Measurements from ENCODE around the gene SERF2. TPM values are rescaled to one million over a fixed set of nuclear protein-coding genes. Genes with fewer than 3 reads are reported as not detected.
"Not testable (repeated sequence)": the region's sequence is repeated elsewhere in the genome, so short reads cannot be mapped to it uniquely, and the experiment has no call there.

The SERF2 gene
- 100 to 1,000 TPM; 456 to 585 TPM for total RNA-seq

DNA sequence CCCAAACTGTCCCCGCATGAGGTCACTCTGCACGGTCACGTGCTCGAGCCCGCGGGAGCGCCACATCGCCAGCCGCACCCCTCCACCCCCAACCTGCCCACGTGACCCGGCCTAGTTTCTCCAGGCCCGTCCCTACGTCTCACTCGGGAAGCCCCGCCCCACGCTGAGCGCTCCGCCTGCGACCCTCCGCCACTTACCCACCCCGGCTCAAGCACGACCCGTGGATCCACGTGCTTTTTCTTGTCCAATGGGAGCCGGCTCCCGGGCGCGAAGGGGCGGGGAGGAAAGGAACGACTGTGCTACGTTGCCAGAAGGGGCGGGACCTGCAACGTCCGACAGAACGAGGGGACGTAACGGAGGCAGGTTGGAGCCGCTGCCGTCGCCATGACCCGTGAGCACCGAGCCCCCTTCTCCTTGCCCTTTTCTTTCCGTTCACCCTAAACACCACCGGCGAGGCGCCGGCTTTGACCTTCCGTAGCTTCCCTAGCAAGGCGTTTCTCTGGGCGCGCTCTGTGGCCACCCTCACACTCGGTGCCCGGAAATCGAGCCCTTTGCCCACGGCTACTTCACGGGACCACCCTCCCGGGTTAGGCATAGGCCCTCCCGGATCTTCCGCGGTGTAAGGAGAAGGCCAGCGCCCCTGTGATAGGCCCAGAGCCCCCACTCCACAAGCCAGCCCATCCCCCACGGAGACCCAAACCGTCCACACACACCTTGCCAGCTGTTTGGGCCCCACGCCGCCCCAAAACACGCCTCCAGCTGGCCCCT, at the start of gene SERF2:
TSS of gene SERF2 (plus strand) at position 328 of the 768 bp plus-strand sequence. CDS start at position 385, 57 bp downstream.
- ATAC-seq (peak; percentile 97 to 98), DNase-seq (ENCODE audit: low spot score) (peak; percentile 100)
- H3K4me3 Mint-ChIP-seq: peak within 1 kb of the TSS; percentile 97
- peaks cover 18% of the 10 kb centered on the region for H3K36me3 Mint-ChIP-seq
- H3K27ac Mint-ChIP-seq: peak within 1 kb of the TSS; percentile 97
- no peaks in the 10 kb centered on the region for H3K27me3 Mint-ChIP-seq
- H3K9me3 Mint-ChIP-seq: no peaks in the 10 kb centered on the region
- peaks cover 28 to 48% of the 10 kb centered on the region in 2 donors for H3K4me1 Mint-ChIP-seq (ENCODE audit: low read depth in 2 of 2)

DNA sequence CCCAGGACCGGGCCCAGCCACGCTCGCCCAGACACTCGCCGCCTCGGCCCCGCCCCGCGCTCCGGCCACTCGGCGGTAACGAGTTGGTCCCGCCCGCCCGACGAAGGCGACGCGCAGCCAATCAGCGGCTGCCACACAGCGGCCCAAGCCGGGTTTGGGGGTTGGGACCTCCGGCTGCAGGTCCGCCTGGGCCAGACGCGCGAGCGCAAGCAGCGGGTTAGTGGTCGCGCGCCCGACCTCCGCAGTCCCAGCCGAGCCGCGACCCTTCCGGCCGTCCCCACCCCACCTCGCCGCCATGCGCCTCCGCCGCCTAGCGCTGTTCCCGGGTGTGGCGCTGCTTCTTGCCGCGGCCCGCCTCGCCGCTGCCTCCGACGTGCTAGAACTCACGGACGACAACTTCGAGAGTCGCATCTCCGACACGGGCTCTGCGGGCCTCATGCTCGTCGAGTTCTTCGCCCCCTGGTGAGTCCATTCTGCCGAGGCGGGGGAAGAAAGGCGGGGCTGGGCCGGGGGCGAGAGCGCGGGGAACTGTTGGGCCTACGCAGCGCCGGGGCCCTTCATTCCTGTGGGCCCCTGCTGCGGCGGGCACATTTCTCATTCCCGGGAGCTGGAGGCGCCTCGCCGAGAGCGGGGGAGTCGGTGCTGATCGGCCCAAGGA, 45.7 kb upstream of the SERF2 start, which contains the start of gene PDIA3:
TSS of gene PDIA3 (plus strand) at position 194 of the 658 bp plus-strand sequence. CDS start at position 296, 102 bp downstream.
- ATAC-seq: peak; percentile 94 to 96
- Mint-ChIP-seq H3K4me3 (peak within 1 kb of the TSS; percentile 99), H3K4me1 (ENCODE audit: low read depth in 2 of 2) (peaks cover 19 to 28% of the 10 kb centered on the region in 2 donors), H3K36me3 (peaks cover 13% of the 10 kb centered on the region), H3K27ac (peak within 1 kb of the TSS; percentile 91 to 99)
- not testable (repeated sequence) for H3K9me3 Mint-ChIP-seq, H3K27me3 Mint-ChIP-seq
- peak; percentile 96 for DNase-seq (ENCODE audit: low spot score)

DNA sequence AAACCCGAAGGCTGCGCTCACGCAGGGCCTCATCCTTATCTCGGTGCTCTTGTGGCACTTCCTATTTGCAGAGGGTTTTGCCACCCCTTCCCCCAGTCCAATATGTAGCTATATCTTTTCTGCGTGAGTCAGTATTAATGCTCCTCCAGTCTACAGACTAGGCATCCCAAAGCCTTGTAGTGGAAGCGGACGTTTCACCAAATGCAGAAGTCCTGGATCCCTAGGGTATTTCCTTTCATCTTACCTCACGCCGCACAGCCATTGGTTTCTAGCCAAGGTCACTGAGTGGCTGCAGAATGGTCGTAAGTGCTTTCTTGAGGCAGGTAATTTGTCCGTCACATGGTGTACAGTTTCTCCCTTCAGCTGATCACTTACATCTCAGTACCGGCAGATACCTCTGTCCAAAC, 45.2 kb upstream of the SERF2 start:
- peak overlapping the region; percentile 99 for H3K4me3 Mint-ChIP-seq
- H3K27ac Mint-ChIP-seq: peak overlapping the region; percentile 91 to 99
- DNase-seq (ENCODE audit: low spot score); H3K27me3 Mint-ChIP-seq; H3K9me3 Mint-ChIP-seq: not testable (repeated sequence)
- peak; percentile 12 to 52 for ATAC-seq
- peaks cover 16% of the 10 kb centered on the region for H3K36me3 Mint-ChIP-seq
- H3K4me1 Mint-ChIP-seq (ENCODE audit: low read depth in 2 of 2): peaks cover 24 to 34% of the 10 kb centered on the region in 2 donors

DNA sequence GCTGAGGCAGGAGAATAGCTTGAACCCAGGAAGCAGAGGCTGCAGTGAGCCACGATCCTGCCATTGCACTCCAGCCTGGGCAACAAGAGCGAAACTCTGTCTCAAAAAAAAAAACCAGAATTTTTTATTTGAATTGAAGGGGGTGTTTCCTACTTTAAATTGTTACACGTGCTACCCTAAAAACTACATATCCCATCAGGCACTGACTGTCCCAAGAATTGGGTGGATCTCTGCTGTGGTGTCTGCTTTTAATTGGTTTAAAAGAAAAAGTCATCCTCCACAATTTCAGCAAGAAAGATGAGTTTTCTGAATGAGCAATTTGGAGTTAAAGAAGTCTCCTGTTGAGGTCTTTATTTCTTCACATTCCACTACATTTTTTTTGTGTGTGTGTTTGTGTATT, 43.7 kb upstream of the SERF2 start:
- Mint-ChIP-seq H3K27ac (peak overlapping the region; percentile 91 to 99), H3K4me1 (ENCODE audit: low read depth in 2 of 2) (peaks cover 30 to 41% of the 10 kb centered on the region in 2 donors), H3K27me3 (no peaks in the 10 kb centered on the region), H3K9me3 (no peaks in the 10 kb centered on the region), H3K4me3 (peak overlapping the region; percentile 99), H3K36me3 (peaks cover 20% of the 10 kb centered on the region)
- ATAC-seq (no peak), DNase-seq (ENCODE audit: low spot score) (no peak)

DNA sequence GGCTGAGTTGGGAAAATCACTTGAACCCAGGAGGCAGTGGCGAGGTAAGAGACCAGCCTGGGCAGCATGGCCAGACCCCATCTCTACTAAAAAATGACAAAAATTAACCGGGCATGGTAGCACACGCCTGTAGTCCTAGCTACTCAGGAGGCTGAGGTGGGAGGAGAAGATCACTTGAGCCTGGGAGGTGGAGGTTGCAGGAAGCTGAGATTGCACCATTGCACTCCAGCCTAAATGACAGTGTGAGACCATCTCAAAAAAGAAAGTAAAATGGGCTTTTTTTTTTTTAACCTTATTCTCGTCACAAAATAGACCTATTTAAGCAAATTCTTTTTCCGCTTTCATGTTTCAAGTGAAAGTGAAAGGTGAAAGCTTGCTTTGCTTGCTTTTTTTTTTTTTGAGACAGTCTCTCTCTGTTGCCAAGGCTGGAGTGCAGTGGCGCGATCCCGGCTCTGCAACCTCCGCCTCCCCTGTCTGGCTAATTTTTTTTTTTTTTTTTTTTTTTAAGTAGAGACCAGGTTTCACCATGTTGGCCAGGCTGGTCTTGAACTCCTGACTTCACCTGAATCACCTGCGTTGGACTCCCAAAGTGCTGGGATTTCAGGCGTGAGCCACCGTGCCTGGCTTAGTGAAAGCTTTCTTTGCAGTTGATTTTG, 42.3 kb upstream of the SERF2 start:
- Mint-ChIP-seq H3K36me3 (peaks cover 20% of the 10 kb centered on the region), H3K4me1 (ENCODE audit: low read depth in 2 of 2) (peaks cover 34 to 40% of the 10 kb centered on the region in 2 donors), H3K27ac (peak overlapping the region; percentile 57 to 61), H3K27me3 (no peaks in the 10 kb centered on the region), H3K4me3 (peak overlapping the region; percentile 99), H3K9me3 (no peaks in the 10 kb centered on the region)
- DNase-seq (ENCODE audit: low spot score) (peak; percentile 74), ATAC-seq (peak; percentile 57 to 72)

DNA sequence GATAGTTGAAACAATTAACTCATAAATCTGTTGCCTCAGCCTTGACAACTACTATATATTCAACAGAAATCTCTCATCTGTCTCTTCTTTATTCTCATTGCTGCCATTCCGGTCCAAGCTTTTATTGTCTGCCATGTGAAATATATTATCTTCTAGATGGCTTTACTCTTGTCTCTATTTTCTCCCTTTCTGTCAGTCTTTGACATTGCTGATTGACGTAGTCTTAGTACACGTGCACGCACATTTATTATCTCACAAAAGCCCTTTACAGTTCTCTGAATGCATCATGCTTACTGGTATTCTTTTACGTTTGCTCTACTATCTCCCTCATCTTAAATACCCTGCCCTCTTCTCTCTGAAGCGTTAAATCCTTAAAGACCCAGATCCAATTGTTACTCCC, 40.2 kb upstream of the SERF2 start:
- Mint-ChIP-seq H3K9me3 (no peaks in the 10 kb centered on the region), H3K27ac (peak overlapping the region in 1 of 2 donors; percentile 66), H3K4me1 (ENCODE audit: low read depth in 2 of 2) (peaks cover 33 to 42% of the 10 kb centered on the region in 2 donors), H3K36me3 (peaks cover 22% of the 10 kb centered on the region), H3K27me3 (no peaks in the 10 kb centered on the region), H3K4me3 (peak overlapping the region; percentile 47)
- ATAC-seq (no peak), DNase-seq (ENCODE audit: low spot score) (no peak)

DNA sequence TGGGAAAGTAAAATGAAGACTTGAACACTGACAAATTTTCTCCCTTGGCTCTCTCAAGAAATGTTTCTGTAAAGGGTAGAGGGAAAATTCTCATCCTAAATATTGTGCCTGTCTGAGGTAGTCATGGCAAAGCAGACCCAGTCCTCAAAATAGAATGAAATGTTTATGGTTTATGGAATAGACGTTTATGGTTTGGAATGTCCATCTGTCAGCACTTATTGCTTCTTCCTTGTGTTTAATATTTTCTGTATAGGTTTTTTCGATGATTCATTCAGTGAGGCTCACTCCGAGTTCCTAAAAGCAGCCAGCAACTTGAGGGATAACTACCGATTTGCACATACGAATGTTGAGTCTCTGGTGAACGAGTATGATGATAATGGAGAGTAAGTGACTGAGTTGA, 29.3 kb upstream of the SERF2 start:
- DNase-seq (ENCODE audit: low spot score) (no peak), ATAC-seq (no peak)
- no peak overlapping the region for H3K27ac Mint-ChIP-seq
- no peaks in the 10 kb centered on the region for H3K9me3 Mint-ChIP-seq
- H3K4me1 Mint-ChIP-seq (ENCODE audit: low read depth in 2 of 2): peaks cover 0 to 12% of the 10 kb centered on the region in 2 donors
- H3K27me3 Mint-ChIP-seq: no peaks in the 10 kb centered on the region
- H3K36me3 Mint-ChIP-seq: peaks cover 24% of the 10 kb centered on the region
- no peak overlapping the region for H3K4me3 Mint-ChIP-seq

DNA sequence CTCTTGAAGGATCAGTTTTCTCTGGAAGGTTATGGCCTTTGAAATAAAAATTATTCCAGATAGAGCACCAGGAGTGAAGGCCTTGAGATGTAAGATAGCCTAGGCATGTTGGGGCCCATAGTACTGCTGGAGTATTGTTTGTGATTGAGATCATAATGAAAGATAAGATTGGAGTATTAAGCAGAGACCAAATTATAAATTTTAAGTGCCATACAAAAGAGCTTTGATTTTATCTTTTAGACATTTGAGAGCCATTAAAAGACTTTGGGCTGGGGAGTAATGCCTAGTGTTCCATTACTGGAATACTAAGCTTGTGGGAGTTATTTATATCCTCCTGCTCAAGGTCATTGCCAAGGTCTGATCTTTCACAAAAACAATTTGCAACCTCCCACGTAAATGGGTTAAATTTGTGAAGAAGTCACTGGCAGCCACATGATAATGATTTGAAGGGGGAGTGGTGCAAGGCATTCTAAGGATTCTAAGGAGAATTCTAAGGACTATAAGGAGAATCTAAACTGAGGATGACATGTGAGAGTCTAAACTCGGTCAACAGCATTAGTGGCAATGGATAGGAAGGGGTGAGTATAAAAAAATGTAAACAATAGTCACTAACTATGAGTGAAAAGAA, 28.2 kb upstream of the SERF2 start:
- Mint-ChIP-seq H3K36me3 (peaks cover 30% of the 10 kb centered on the region), H3K4me3 (no peak overlapping the region), H3K27ac (peak overlapping the region in 1 of 2 donors; percentile 38), H3K9me3 (no peaks in the 10 kb centered on the region), H3K4me1 (ENCODE audit: low read depth in 2 of 2) (peaks cover 0 to 12% of the 10 kb centered on the region in 2 donors), H3K27me3 (no peaks in the 10 kb centered on the region)
- ATAC-seq: no peak
- no peak for DNase-seq (ENCODE audit: low spot score)

DNA sequence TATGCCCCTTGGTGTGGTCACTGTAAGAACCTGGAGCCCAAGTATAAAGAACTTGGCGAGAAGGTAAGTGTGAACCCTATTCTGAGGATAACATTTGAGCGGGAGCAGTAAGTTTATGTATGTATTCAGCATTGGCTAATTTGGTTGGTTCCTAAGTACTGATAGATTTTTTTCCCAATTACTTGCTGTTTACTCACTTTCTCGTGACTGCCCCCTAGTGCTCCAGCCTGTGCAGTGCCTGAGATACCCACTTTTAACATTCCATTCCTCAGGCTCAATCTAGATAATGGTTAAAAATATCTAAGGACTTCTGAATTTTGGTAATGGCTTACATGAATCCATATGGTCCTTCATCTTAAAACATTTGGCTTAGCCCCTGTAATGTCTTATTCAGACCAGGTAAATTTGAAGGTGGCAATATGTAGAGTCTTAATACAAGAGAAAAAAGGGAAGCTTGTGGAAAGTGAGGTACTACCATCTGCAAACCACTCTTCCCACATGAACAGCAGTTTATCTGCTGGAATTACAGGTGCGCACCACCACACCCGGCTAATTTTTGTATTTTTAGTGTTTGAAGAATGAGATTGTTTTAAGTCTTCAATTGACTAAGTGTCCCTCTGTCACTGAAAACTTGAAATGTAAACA, 22.4 kb upstream of the SERF2 start:
- H3K9me3 Mint-ChIP-seq: no peaks in the 10 kb centered on the region
- no peaks in the 10 kb centered on the region for H3K4me1 Mint-ChIP-seq (ENCODE audit: low read depth in 2 of 2)
- H3K27me3 Mint-ChIP-seq: no peaks in the 10 kb centered on the region
- peaks cover 34% of the 10 kb centered on the region for H3K36me3 Mint-ChIP-seq
- ATAC-seq (peak; percentile 48 to 72), DNase-seq (ENCODE audit: low spot score) (no peak)
- peak overlapping the region in 1 of 2 donors; percentile 17 for H3K27ac Mint-ChIP-seq
- H3K4me3 Mint-ChIP-seq: no peak overlapping the region

DNA sequence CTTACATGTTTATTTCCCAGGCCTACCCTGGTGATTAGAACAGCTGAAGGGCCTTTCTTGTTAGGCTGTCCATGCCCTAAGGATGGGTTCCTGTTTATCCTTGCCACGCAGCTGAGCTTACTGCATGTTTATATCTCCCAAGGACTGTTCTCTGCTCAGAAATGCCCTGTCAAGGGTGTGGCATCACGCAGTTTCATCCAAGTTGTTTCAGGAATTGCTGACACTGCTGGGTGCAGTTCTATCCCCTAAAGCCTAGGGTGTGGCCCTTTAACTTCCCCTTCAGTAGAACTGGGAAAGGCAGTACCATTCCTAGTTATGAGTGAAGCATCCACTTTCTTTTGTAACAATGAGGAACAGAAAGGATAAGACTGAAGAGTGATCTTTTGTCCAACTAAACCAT, 20.3 kb upstream of the SERF2 start:
- H3K36me3 Mint-ChIP-seq: peaks cover 28% of the 10 kb centered on the region
- no peaks in the 10 kb centered on the region for H3K9me3 Mint-ChIP-seq
- H3K4me3 Mint-ChIP-seq: no peak overlapping the region
- no peak overlapping the region for H3K27ac Mint-ChIP-seq
- H3K27me3 Mint-ChIP-seq: no peaks in the 10 kb centered on the region
- ATAC-seq: no peak
- no peaks in the 10 kb centered on the region for H3K4me1 Mint-ChIP-seq (ENCODE audit: low read depth in 2 of 2)
- DNase-seq (ENCODE audit: low spot score): no peak

DNA sequence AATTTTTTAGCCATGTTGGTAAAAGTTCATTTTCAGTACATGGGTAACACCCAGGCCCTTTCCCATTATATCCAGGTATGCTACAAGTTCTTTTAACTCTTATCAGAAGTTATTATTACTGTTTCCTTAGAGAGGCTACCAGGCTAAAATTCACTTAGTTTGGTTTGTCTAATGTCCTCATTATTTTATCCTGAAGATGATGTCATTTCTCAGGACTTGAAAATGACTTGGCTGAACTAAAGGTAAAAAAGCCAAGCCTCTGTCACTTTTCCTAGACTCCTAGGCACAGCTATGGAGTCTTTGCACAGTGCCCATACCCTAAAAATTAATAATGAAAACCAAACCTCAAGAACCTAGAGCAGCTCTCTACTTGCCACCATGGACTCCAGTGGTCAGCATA, 19.5 kb upstream of the SERF2 start:
- peaks cover 7% of the 10 kb centered on the region in 2 donors for H3K4me1 Mint-ChIP-seq (ENCODE audit: low read depth in 2 of 2)
- DNase-seq (ENCODE audit: low spot score): no peak
- no peak overlapping the region for H3K27ac Mint-ChIP-seq
- H3K27me3 Mint-ChIP-seq: no peaks in the 10 kb centered on the region
- ATAC-seq: no peak
- H3K4me3 Mint-ChIP-seq: no peak overlapping the region
- H3K36me3 Mint-ChIP-seq: peaks cover 28% of the 10 kb centered on the region
- no peaks in the 10 kb centered on the region for H3K9me3 Mint-ChIP-seq

DNA sequence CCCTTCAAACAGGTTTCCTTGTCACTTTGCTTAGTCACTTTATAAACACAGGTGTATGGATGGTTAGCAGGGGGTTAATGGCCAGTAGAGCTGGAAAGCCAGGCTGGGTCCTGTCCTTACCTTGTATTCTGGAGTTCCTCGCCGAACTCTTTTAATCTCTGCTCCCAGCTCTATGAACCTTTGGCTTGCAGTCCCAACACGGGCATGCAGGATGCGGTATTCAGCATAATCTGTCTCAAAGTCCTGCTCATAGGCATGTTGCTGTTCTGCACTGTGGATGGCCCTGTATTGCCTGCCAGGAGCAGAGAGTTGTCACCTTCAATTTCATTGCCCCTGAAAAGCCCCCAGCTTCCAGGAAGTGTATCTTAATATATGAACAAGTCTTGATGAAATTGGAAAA, 18.1 kb upstream of the SERF2 start:
- ATAC-seq (no peak), DNase-seq (ENCODE audit: low spot score) (no peak)
- Mint-ChIP-seq H3K27me3 (no peaks in the 10 kb centered on the region), H3K36me3 (peaks cover 21% of the 10 kb centered on the region), H3K4me1 (ENCODE audit: low read depth in 2 of 2) (peaks cover 11% of the 10 kb centered on the region in 2 donors), H3K4me3 (no peak overlapping the region), H3K9me3 (no peaks in the 10 kb centered on the region), H3K27ac (no peak overlapping the region)

DNA sequence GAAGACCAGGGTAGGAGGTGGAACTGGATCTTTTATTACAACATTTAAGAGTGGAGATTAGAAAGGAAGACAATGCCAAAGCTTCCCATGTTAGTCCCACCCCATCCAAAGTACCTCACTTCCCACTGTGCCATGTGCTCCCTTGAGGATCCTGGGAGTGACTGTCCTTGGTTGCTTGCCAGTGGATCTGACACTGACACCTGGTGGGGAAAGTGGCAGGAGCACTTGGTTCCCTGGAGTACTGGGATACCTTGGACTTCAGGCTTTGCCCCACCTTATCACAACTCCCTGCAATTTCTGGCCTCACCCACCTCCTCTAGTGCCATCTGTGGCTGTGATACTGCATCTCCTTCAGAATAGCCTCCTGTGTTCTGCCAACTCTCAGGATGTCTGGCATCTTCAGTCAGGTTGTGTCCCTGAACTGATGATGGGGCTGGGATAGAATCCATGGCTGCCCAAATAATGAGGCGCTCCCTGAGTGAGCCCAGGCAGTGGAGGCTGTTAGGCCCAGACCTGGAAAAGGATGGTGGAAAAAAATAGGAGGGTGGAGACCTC, 16.6 kb upstream of the SERF2 start:
- no peak overlapping the region for H3K27ac Mint-ChIP-seq
- no peaks in the 10 kb centered on the region for H3K9me3 Mint-ChIP-seq
- H3K4me3 Mint-ChIP-seq: no peak overlapping the region
- no peaks in the 10 kb centered on the region for H3K27me3 Mint-ChIP-seq
- no peak for ATAC-seq
- no peak for DNase-seq (ENCODE audit: low spot score)
- peaks cover 13 to 14% of the 10 kb centered on the region in 2 donors for H3K4me1 Mint-ChIP-seq (ENCODE audit: low read depth in 2 of 2)
- peaks cover 9% of the 10 kb centered on the region for H3K36me3 Mint-ChIP-seq

All from natural killer cell treated with Interleukin-12 subunit alpha and Interleukin-12 subunit beta and Interleukin-15 and Interleukin-18, amount 100 ng/mL, for 72 hours (primary cell).